RWPE2 (cell line): ENCODE measurements around the gene FRMD4B.
A peak's percentile ranks its signal among the peaks of the same experiment; 100 is the strongest.

Source experiments
- ATAC-seq: fragments of 200-7000 bp; cut with Tn5 transposase; 3 replicates; pipeline ENCODE4 v1.9.1; 2021; ENCODE audit warnings: low read depth
- DNase-seq: peaks from one replicate; pipeline ENCODE4 v3.0.0-alpha.2; 2020; ENCODE audit warnings: low spot score
- H3K27ac ChIP-seq: fragments of 450-650 bp; 2 replicates; pipeline ENCODE4 v1.5.1; 2017; ENCODE audit warnings: mild to moderate bottlenecking; ENCODE audit not compliant: poor library complexity, severe bottlenecking
- H3K27me3 ChIP-seq: fragments of 250-450 bp; sonication (Bioruptor Pico); 2 replicates; pipeline ENCODE4 v1.5.1; 2021; ENCODE audit warnings: mild to moderate bottlenecking, moderate library complexity; ENCODE audit not compliant: insufficient read depth, poor library complexity, severe bottlenecking
- H3K36me3 ChIP-seq: fragments of 250-450 bp; sonication (Bioruptor Pico); 2 replicates; pipeline ENCODE4 v1.5.1; 2020; ENCODE audit warnings: low read depth, mild to moderate bottlenecking, moderate library complexity
- H3K4me1 ChIP-seq: fragments of 250-450 bp; sonication (Bioruptor Pico); 2 replicates; pipeline ENCODE4 v1.5.1; 2021; ENCODE audit warnings: mild to moderate bottlenecking, moderate library complexity; ENCODE audit not compliant: insufficient read depth, poor library complexity, severe bottlenecking
- H3K4me3 ChIP-seq: fragments of 250-450 bp; sonication (Bioruptor Pico); 2 replicates; pipeline ENCODE4 v1.5.1; 2021; ENCODE audit warnings: mild to moderate bottlenecking, moderate library complexity; ENCODE audit not compliant: severe bottlenecking
- H3K9me3 ChIP-seq: fragments of 250-450 bp; sonication (Bioruptor Pico); 2 replicates; pipeline ENCODE4 v1.5.1; 2021; ENCODE audit warnings: mild to moderate bottlenecking, moderate library complexity; ENCODE audit not compliant: severe bottlenecking
- CTCF ChIP-seq: fragments of 450-650 bp; IDR thresholded peaks from one replicate; pipeline ENCODE4 v1.5.1; 2017; ENCODE audit warnings: mild to moderate bottlenecking, moderate library complexity; ENCODE audit not compliant: poor library complexity, severe bottlenecking

The FRMD4B gene

DNA sequence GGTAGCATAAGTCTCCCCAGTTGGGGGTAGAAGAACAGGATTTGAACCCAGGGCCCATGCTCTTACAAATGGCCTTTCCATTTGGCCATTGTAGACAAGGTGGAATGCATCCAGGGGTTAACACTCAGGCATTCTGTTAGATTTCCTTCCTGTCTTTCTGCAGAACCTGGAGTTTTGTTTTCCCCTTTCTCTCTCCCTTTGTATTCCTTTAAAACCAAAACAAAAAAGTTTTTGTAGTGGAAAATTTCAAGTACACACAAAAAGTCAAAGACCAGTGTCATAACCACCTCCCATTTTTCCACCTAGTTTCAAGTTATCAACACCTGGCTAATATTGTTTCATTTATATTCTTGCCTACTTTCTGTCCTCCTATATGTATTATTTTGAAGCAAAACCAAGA is 26.0 kb downstream of the FRMD4B start:
- Histone ChIP-seq H3K27ac (no peak overlapping the region), H3K4me3 (no peak overlapping the region), H3K36me3 (no peaks in the 10 kb centered on the region; the same call in 1 of the 2 replicates), H3K9me3 (no peaks in the 10 kb centered on the region), H3K4me1 (peaks cover 29% of the 10 kb centered on the region), H3K27me3 (no peaks in the 10 kb centered on the region)
- no peak for TF ChIP-seq CTCF
- ATAC-seq (no peak), DNase-seq (no peak)

GRCh38 chr3:69359339-69359893 is 26.5 kb downstream of the FRMD4B start:
- TF ChIP-seq CTCF, result no peak
- peaks cover 24% of the 10 kb centered on the region for H3K4me1 ChIP-seq
- ATAC-seq, result no peak

GRCh38 chr3:69357196-69357595 is 28.7 kb downstream of the FRMD4B start:
- H3K9me3 ChIP-seq, result no peaks in the 10 kb centered on the region
- H3K4me3 ChIP-seq, result no peak overlapping the region
- H3K27ac ChIP-seq, result peak overlapping the region; percentile 25
- DNase-seq (no peak), ATAC-seq (peak; percentile 89)
- no peak for TF ChIP-seq CTCF
- no peaks in the 10 kb centered on the region; the same call in 1 of the 2 replicates for H3K36me3 ChIP-seq
- peaks cover 16% of the 10 kb centered on the region for H3K4me1 ChIP-seq
- H3K27me3 ChIP-seq, result no peaks in the 10 kb centered on the region

More at GRCh38 chr3:69359339-69359893, 26.5 kb downstream of the FRMD4B start:
- no peak overlapping the region for H3K27ac ChIP-seq
- H3K9me3 ChIP-seq, result no peaks in the 10 kb centered on the region
- H3K4me3 ChIP-seq, result no peak overlapping the region
- DNase-seq, result no peak
- H3K27me3 ChIP-seq, result no peaks in the 10 kb centered on the region
- no peaks in the 10 kb centered on the region; the same call in 1 of the 2 replicates for H3K36me3 ChIP-seq

DNA sequence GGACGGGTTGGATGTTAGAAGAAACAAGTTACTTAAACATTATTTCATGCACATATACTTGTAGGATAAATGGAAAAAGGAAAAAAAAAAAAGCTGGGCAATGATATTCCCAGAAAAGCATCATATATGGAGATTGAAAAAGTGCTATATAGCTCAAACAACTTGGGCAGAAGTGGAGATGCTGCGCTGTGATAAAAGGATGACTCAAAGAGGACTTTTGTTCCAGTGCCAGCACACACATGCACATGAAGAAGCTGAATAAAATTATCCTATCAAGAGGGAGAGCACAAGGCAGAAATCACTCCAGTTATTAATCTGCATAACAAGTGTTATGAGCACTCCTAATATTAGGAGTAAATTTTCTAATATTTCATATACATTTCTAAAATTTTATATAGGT is 30.9 kb downstream of the FRMD4B start:
- ATAC-seq (no peak), DNase-seq (no peak)
- Histone ChIP-seq H3K4me3 (no peak overlapping the region), H3K36me3 (no peaks in the 10 kb centered on the region; the same call in 1 of the 2 replicates), H3K27ac (no peak overlapping the region), H3K4me1 (peaks cover 16% of the 10 kb centered on the region), H3K27me3 (no peaks in the 10 kb centered on the region), H3K9me3 (no peaks in the 10 kb centered on the region)
- no peak for TF ChIP-seq CTCF

DNA sequence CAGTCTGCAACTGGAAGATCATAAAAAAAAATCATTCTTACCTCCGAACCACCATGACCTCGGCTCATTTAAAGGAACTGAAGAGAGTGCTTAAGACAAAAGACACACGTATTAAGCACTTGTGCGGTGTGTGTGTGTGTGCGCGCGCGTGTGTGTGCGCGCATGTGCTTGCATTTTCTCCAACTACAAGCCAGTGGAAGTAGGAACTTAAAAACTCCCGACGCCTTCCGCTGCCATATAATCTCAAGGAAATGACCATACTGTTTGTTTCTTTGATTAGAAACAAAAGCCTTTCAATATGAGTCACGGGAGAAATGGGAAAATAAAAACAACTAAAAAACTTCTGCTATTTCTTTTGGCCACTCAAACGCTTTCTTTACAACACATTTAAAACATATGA is 32.4 kb downstream of the FRMD4B start:
- H3K4me3 ChIP-seq, result no peak overlapping the region
- TF ChIP-seq CTCF, result no peak
- H3K27me3 ChIP-seq, result no peaks in the 10 kb centered on the region
- no peaks in the 10 kb centered on the region for H3K9me3 ChIP-seq
- ATAC-seq, result no peak
- H3K4me1 ChIP-seq, result peaks cover 16% of the 10 kb centered on the region
- H3K27ac ChIP-seq, result no peak overlapping the region
- no peaks in the 10 kb centered on the region; the same call in 1 of the 2 replicates for H3K36me3 ChIP-seq
- no peak for DNase-seq
